Measurements from ENCODE around the gene VRTN. TPM values are rescaled to one million over a fixed set of nuclear protein-coding genes. Genes with fewer than 3 reads are reported as not detected.
"Not testable (repeated sequence)": the region's sequence is repeated elsewhere in the genome, so short reads cannot be mapped to it uniquely, and the experiment has no call there.

The VRTN gene
- not detected in 2 replicates for total RNA-seq (2014; rRNA removed)
- polyA plus RNA-seq (2012): not detected

DNA sequence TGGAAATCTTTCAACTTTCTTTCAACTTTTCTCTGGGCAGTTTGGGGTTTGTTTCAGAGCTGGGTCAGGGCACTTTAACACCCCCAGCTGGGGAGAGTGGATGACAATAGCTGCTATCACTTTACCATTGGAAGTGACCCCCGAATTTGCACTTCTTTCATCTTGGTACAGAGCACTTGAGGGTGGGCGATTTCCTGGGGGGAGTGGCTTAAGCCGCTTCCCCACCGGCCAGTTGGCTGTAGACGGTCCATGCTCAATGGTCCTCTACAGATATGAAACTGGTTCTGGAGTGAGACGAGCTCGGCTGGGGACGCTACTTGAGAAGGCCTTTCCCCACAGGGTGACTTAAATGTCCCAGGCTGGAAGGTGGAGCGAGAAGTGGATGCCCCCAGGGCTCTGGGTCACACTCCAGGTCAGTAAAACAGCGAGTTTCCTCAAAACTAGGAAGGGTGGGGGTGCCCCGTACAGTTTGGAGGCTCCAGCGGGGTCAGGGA, at the start of gene VRTN:
Gene VRTN (plus strand): TSS at position 231 of the 494 bp plus-strand sequence. CDS start 8,313 bp downstream, outside the sequence.
- DNase-seq (ENCODE audit: low read depth): no peak

DNA sequence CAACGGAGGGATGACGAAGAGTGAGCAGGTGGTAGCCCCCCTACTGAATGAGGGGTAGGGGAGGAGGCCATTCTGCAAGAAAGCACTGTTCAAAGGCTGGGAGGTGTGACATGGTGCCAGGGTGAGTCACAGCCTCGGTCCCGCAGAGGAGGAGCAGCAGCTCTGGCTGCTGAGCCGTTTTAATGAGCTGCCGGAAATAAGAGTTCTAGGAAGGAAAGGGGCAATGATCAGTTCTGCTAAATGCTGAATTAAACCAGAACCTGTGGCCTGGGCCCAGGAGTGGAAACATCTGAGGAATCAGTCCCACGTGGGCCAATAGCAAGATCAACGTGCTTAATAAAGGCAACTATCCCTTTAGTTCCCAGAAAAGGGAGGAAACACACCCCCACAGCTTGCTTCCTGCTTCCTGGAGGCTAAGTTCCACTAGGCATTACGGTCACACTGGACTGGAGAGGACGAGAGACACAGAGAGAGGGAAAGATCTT, 49.2 kb upstream of the VRTN start:
- DNase-seq (ENCODE audit: low read depth): peak; percentile 39

DNA sequence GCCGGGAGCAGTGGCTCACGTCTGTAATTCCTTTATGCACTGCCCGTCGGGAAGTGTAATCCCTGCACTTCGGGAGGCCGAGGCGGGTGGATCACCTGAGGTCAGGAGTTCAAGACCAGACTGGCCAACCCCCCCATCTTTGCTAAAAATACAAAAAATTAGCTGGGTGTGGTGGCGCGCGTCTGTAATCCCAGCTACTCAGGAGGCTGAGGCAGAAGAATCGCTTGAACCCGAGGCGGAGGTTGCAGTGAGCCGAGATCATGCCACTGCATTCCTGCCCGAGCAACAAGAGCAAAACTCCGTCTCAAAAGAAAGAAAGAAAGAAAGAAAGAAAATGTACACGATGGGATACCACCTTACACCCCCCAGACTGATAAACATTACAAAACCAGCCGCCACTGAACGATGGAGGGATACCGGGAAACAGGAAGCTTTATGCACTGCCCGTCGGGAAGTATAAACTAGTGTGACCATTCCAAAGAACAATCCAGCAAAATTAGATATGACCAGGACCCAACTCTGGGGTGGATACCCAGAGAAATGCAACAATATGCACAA, 46.6 kb upstream of the VRTN start:
- no peak for DNase-seq (ENCODE audit: low read depth)

- peak; percentile 61 for DNase-seq (ENCODE audit: low read depth)
These were observed 46.1 kb upstream of the VRTN start for GRCh38 chr14:74302152-74302628.

- peak; percentile 93 for DNase-seq (ENCODE audit: low read depth)
These were observed 45.4 kb upstream of the VRTN start, which contains the start of gene ABCD4 for GRCh38 chr14:74302634-74303569. Gene ABCD4, minus strand, starts transcription at chr14:74302934. Its CDS starts 22 bp downstream, at chr14:74302912.

- no peak for DNase-seq (ENCODE audit: low read depth)
These were observed 39.6 kb upstream of the VRTN start for GRCh38 chr14:74308695-74309094.

DNA sequence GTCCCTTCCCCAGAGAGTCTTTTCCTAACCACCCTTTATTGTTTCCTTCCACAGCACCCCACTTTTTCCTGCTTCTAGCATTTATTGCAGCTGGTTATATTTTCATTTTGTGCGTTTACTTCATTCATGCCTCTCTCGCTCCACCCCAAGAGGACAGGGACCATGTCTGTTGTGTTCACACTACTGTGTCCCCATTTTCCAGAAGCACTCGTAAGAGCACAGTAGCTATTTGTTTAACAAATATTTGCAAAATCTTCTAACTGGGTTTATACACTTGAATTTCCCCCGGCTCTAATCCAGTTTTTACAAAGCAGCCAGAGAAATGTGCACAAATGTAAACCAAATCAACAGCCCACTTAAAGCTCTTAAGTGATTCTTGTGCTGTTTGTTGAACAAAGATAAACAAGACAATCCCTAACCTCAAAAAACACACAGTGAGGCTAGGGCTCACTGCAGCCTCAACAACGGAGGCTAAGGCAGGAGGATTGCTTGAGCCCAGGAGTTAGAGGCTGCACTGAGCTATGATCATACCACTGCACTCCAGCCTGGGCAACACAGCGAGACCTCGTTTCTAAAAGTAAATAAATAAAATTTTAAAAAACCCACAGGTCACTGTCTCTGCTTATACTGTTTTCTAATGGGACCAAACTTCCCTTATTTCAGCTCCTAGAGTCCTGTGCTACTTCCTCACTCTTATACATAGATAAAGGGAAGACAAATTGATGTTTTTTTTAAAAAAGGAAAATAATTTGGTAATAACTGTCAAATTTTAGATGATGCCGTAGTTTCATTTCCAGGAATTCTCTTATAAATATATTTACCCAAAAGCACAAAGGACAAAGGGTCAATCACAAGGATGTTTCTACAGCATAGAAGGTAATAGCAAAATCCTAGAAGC, 38.9 kb upstream of the VRTN start:
- no peak for DNase-seq (ENCODE audit: low read depth)

DNA sequence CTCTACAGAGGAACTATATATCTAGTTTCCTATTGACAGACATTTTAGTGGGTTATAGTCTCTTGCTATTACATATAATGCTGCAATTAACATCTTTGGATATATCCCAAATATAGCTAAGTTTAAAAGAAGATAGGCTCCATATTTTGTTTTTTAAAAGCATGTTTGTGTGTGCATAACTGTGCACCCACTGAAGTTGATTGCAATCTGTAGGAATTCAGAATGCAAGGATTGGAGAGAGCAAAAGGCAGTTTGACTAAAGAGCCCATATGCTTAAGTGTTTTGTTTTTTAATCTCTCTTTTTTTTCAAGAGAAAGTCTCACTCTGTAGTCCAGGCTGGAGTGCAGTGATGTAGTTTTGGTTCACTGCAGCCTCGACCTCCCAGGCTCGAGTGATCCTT, 36.1 kb upstream of the VRTN start:
- DNase-seq (ENCODE audit: low read depth): no peak

GRCh38 chr14:74313601-74314000, 34.7 kb upstream of the VRTN start:
- no peak for DNase-seq (ENCODE audit: low read depth)

DNA sequence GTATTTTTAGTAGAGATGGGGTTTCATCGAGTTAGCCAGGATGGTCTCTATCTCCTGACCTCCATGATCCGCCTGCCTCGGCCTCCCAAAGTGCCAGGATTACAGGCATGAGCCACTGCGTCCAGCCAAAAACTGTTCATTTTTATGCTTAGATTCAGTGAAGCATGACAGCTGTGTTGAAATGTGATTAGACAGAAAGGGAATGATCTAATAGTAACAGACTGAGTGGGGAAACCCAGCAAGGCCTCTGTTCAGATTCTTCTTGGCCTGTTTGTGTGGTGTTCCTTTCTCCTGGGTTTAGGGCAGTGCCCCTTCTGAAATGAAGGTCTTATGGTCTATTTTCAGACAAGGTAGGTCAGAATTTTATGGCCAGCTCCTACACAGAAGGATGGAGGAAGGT, 33.7 kb upstream of the VRTN start:
- DNase-seq (ENCODE audit: low read depth): no peak

GRCh38 chr14:74324931-74325361, 23.3 kb upstream of the VRTN start:
- peak; percentile 33 for DNase-seq (ENCODE audit: low read depth)

DNA sequence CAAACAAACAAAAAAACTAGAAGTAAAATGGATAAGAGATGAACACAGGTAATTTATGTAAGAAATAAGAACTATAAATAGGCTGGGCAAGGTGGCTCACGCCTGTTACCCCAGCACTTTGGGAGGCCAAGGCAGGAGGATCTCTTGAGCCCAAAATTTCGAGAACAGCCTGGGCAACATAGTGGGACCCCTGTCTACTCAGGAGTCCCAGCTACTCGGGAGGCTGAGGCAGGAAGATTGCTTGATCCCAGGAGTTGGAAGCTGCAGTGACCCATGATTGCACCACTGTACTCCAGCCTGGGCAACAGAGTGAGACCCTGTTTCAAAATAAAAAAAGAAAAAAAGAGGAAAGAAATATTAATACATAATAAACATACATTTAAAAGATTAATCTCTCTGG, 22.8 kb upstream of the VRTN start:
- DNase-seq (ENCODE audit: low read depth): no peak

- DNase-seq (ENCODE audit: low read depth): no peak
These were observed 21.7 kb upstream of the VRTN start for GRCh38 chr14:74326369-74327152.

- not testable (repeated sequence) for DNase-seq (ENCODE audit: low read depth)
These were observed 18.2 kb upstream of the VRTN start for GRCh38 chr14:74329950-74330552.

DNA sequence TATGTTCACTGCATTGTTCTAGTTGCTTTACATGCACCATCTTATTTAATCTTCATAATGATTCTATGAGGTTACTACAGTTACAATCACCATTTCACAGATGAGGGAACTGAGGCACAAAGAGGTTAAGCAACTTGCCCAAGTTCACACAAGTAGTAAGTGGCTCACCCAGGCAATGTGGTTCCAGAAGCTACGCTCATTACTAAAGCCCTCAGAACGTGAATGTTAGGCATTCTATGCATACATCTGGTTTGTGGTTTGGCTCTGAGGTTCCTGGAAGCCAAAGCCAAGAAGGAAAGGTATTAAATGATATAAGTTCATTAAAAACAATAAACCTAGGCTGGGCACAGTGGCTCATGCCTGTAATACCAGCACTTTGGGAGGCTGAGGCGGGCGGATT, 14.4 kb upstream of the VRTN start:
- peak; percentile 57 for DNase-seq (ENCODE audit: low read depth)

DNA sequence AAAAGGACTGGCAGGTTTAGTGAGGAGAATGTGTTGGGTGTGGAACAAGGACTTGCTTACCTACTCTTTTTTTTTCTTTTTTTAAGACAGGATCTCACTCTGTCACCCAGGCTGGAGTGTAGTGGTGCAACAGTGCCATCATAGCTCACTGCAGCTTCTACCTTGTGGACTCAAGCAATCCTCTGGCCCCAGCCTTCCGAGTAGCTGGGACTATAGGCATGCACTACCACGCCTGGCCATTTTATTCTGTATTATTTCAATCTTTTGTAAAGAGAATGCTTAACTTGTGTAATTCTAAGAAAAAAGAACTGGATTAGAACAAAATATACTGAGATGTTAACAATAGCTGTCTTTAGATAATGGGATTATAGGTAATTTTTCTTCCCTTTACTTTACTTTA, 1.9 kb upstream of the VRTN start:
- DNase-seq (ENCODE audit: low read depth): no peak

GRCh38 chr14:74347097-74347794, 1.0 kb upstream of the VRTN start:
- no peak for DNase-seq (ENCODE audit: low read depth)

- no peak for DNase-seq (ENCODE audit: low read depth)
These were observed 523 bp upstream of the VRTN start for GRCh38 chr14:74347795-74348100.

- no peak for DNase-seq (ENCODE audit: low read depth)
These were observed 628 bp downstream of the VRTN start for GRCh38 chr14:74348735-74349463.
